ENCODE data around the gene SYN1. TPM values are rescaled to one million over a fixed set of nuclear protein-coding genes. Genes with fewer than 3 reads are reported as not detected.
"Not testable (repeated sequence)": the region's sequence is repeated elsewhere in the genome, so short reads cannot be mapped to it uniquely, and the experiment has no call there.

SYN1 gene
- total RNA-seq, 1 donor from 2014 or later: not detected

DNA sequence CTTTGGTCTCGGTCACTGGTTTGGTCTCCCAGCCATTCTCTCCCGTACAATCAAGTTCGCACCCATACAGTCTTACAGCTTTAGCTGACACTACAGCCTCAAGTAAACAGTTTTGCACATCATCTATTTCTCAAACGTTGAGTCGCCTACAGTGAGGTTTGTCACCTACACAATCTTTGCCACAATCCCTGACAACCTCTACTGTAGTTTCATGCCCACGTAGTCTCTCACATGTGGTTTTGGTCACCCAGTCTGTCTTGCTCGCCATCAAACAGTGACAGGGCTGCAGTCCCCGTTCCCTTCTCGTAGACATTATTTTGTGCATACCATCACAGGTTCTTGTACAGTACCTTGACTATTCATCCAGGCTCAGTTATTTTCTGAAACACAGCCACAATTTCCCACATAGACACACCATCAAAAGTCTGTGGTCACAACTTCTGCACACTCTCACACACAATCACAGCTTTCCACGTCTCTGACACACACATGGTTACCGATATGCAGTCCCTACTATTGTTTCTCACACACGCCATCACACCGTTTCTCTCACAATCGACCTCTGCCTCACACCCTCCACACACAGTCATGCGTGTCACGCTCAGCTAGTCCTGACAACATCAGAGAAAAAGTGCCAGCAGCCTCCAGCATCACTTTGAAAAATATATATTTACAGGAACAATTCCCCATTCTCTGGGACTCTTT, 15.4 kb upstream of the SYN1 start:
- no peak for DNase-seq (ENCODE audit: low spot score)

DNA sequence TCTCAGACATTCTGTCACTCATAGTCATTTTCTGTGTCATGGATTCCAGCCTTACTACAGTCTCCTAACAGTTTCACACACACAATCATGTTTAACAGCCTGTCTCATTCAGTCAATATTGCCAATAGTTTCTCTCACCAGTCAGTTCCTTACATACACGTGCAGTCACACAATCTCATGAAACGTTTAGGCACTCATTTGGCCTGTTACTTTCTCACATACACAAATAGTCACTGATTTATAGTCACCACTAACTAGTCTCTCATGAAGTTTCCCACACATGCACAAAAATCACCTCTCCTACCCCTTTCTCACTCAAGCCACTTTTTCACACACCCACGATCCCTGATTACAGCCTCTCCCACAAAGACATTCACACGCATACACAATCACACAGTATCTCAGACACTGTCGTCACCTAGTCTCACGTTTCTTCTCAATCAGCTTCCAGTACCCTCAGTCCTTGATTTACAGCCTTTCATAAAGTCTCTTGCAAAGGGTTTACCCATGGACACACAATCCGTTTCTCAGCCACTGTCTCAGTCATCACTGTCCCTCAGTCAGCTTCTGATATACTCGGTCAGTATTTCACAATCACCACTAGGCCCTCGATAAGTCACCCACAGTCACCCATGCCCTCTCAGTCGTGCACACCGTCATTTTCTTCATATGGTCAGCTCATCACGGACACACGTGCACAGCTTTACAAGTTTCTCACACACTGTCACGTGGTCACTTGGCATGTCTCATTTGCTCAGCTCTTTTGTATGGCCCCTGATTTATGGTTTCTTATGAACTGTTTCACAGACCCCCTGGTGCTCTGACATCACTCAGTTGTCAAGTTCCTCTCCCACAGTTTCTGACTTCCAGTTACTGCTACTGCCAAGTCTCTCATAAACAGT, 14.3 kb upstream of the SYN1 start:
- no peak for DNase-seq (ENCODE audit: low spot score)

DNA sequence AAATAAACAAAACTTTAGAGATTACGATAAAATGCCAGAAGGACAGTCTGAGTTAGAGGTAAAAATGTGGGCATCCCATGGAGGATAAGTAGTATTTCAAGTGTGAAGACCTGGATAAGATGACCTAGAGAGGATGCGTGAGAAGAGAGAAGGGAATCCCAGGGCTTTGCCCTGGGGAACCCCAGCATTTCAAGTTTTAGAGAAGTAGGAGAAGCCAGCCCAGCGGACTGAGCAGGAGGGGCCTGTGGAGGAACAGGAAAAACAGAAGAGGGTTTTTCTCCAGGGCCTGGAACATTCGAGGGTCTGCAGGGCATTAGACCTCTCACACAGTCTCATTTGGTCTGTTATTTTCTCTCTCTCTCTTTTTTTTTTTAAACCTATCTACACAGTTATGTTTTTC, 13.0 kb upstream of the SYN1 start:
- no peak for DNase-seq (ENCODE audit: low spot score)

DNA sequence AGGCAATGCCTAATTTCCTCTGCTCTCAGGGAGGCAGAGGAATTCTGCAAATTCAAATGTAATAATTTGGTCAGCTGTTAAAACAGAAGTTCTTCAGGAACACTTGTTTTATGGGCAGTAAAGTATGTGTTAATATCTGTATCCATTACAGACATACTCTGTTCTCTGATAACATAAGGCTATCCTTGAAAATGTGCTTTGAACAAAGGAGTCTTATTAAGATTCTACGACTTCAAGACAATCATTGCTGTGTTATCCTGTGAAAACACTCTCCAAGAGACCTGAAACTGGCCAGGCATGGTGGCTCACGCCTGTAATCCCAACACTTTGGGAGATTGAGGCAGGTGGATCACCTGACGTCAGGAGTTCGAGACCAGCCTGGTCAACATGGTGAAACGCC, 12.0 kb upstream of the SYN1 start:
- DNase-seq (ENCODE audit: low spot score): no peak

DNA sequence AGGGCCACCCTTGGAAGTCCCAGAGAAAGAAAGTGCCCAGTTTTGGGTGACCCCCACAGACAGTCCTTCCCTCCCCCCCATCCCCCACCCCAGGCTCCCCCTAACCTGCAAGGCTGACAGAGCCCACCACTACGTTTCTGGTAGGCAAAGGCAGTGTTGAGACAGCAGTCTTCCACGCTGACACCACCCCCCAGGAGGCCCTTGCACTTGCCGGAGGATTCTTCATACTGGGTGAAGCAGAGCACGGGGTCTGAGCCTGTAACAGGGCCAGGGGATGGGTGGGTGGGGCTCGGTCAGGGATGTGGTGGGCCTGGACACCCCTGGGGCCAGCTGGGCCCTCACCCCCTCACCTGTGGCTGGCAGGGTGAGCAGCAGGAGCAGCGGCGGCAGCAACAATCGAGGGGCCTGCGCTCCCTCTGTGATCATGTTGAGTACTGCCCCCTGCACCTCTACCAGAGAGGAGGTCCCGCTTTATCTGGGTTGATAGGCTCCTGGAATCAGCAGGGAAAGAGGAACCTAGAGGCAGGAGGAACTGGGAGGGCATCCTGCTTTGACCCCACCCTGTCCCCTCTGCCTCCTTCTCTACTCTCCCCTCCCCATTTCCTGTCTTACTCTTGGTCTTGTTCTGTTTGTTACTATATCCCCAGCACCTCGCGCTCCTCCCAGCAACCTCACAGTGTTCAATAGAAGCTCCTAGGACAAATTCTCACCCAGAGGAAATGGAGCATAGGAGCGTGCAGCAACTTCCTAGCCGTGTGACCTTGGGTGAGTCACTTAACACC, 10.0 kb upstream of the SYN1 start, which contains the start of gene CFP:
CFP (minus strand) TSS at position 512 of the 782 bp plus-strand sequence; CDS start at position 426, 86 bp downstream.
- DNase-seq (ENCODE audit: low spot score): no peak

DNA sequence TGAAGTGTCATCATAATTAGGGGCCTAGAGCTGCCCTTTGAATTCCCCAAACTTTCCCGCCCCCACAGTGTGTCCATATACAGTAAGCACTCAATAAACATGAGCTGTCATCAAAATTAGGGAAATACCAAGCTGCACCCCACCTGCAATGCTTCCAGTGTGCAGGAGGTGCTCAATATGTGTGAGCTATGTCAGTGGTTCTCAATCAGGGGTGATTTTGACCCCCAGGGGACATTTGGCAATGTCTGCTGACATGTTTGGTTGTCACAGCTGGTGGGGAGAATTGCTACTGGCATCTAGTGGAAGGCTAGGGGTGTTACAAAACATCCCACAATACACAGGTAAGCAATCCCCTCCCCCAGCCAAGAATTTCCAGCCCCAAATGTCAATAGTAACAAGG, 9.3 kb upstream of the SYN1 start:
- DNase-seq (ENCODE audit: low spot score): no peak

DNA sequence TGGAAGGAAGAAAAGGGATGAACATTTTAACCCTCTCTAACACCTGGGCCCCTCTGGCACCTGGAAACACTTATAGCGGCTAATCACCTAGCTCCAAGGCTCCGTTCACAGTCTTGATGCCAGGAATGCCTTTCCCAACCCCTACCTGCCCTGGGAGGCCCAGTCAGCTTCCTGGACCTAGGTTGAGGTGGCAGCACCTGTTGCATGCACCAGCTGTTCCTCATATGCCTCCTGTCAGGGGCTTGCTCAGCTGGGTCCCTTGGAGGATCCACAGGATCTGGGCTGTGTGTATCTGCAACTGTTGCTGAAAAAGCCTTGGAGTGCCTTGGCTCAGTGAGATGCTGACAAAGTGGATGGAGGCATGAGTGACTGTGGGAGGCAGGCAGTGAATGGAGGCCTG, 5.7 kb upstream of the SYN1 start:
- DNase-seq (ENCODE audit: low spot score): no peak

DNA sequence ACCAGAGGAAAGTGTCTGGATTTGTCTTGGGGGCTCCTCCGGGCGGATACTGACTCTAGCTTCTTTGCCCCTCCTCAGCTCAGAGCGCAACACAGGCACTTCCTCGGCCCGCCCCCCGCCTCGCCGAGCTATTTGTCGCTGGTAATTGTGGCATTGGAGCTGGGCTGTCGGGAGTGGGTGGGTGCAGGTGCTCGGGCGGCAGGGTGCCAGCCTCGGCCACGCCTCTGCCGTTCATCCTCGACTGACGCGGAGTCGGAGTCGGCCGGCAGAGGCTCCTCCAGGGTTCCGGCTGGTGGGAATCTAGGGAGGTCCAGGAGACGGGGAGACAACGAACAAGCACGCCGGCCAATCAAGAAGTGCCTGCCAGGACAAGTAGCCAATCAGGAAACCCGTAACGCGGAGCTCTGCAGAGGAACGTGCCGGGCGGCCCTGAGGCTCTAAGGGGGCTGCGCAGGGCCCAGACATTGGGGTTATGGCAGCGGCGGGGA, 3.9 kb upstream of the SYN1 start:
- no peak for DNase-seq (ENCODE audit: low spot score)

DNA sequence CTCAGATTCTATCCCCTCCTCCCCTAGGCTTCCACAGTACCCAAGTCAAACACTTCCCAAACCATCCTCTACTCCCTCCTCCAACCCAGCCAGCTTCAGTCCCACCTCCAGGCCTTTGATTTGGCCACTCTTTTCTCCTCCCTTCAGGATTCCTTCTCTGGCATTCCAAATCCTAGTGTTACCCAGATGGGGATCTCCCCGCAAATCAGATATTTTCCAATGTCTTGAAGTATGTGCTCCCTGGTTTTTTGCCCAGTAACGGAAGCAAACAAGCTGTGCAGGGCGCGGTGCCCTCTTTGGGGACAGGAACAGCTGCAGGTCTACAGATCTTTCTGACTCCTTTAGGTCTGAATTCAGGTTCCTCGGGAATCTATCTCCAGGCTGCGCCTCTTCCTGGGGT, 2.2 kb upstream of the SYN1 start:
- DNase-seq (ENCODE audit: low spot score): peak; percentile 43

DNA sequence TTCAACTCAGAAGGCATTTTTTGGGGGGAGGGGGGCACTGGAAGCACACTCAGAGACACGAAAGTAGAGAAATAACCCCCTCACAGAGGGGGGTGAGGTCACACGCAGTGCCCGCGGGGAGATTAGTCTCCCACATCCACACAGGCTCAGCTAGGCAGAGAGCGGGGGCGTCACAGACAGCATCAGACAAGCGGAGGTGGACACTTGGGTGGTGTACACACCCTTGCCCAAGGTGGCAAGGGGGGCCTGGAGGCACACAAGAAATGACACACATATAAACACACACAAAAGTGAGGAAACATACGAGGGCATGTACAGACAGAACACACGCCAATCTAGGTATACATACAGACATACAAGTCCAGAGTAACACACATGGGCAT, 637 bp upstream of the SYN1 start:
- peak; percentile 57 for DNase-seq (ENCODE audit: low spot score)

DNA sequence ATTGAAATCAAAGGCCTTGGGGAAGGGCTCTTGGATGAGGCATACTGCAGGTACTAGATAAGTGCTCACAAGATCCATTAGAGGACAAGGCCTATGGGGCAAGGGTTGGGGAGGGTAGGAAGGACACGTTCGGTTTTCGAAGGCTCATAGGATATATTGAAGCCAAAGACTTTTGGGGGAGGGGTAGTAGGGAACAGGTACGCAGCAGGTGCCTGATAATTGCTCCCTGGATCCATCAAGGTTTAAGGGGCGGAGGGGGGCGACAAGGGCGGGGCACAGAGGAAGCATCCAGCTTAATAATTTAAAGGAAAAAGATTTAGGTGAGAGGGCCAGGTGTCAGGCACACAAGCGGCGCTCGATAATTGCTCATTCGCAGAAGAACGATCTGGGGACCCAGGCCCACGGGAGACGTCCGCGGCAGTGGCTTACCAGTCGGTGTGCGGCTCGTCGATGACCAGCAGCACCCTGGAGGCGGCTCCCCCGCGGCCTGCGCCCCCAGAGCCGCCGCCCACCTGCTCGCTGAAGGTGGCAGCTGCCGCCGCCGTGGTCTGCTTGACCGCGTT, 653 bp downstream of the SYN1 start:
- DNase-seq (ENCODE audit: low spot score): peak; percentile 81

DNA sequence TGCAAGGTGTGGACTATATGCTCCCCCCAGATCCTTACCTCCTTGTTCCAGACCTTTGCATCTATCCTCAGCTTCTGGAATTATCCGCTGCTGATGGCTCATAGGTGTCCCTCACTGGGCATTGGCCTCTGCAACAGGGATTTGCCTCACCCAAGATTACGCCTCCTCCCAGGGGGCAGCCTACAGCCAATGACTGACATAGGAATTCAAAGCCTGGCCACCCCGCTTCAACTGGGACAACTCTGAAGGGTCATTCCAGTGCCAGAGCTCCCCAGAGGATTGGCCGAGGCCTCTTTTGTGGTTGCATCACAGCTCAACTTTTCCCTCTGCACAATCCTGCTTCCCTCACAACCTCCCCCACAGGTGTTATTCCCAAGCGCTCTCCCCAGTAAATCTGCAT, 5.0 kb downstream of the SYN1 start:
- DNase-seq (ENCODE audit: low spot score): peak; percentile 81

DNA sequence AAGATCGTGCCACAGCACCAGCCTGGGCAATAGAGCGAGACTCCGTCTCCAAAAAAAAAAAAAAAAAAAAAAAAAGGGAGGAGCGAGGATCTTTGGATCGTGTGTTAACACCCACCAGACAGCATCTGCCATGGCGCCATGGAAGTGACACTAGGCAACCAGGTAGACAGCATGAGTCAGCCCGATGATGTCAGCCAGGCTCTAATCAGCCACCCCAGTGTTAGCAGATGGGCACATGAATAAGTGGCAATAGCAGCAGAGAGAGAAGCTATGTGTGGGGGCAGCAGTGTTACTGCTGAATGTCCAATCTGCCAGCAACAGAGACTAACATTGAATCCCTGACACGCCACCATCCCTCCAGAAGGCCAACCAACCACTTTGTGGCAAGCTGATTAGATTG, 6.6 kb downstream of the SYN1 start:
- peak; percentile 28 for DNase-seq (ENCODE audit: low spot score)

DNA sequence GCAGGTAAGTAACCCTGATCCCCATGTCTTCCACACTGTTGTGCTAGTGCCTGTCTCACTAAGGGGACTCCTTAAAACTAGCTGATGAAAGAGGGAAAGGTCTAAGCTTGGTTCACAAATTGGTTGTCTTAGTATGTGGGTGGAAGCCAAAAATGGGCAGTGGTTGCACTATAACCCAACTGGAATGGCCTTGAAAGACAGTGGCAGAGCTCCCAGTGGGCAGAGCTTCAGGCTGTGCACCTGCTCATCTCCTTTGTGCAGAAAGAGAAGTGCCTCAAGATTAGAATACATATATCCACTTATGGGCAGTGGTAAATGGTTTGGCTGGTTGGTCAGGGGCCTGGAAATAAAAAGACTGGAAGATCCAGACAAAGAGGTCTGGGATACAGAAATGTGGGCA, 7.2 kb downstream of the SYN1 start:
- DNase-seq (ENCODE audit: low spot score): no peak

DNA sequence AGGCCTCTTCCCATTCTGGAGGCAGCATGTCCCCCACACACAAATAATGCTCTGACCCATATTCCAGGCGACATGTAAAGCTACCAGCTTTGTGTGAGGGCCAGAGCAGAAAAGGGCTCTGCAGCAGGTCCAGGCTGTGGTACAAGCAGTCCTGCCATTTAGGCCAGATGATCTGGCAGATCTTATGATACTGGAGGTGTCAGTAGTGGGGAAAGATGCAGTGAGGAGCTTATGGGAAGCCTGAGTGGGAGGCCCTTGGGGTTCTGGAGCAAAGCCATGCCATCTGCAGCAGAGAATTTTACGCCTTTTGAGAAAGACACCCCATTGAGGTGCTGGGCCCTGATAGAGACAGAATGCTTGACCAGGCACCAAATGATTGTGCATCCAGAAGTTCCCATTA, 7.7 kb downstream of the SYN1 start:
- DNase-seq (ENCODE audit: low spot score): peak; percentile 20

DNA sequence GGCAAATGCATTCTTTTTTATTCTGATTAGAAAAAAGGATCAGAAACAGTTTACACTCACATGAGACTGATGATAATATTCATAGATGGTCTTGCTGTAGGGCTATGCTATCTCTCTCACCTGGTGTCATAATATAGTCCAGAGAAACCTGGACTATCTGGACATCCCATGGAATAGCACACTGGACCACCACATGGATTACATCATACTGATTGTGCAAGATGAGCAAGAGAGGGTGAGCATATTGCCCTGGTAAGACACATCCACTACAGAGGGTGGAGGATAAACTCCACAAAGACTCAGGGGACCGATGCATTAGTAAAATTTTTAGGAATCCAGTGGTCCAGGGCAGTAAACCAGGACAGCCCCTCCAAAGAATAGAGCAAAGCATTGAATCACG, 8.2 kb downstream of the SYN1 start:
- DNase-seq (ENCODE audit: low spot score): no peak

DNA sequence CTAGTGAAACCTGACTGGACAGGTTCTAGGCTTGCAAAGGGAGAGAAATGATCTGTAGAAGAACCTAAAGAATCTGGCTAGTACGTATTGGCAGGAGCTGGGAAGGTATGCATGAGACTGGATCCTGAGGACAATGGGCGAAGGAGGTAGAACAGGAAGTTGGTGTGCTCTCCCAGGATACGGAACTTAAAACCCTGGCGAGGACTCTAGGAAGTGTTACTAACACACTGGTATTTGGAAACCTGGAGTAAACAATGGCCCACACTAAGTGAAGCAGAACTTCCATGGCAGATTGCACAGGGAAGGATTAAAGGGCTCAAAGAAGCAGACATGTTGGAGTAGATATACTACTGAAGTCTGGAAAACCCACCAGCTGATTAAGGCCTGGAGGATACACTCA, 9.1 kb downstream of the SYN1 start:
- no peak for DNase-seq (ENCODE audit: low spot score)

DNA sequence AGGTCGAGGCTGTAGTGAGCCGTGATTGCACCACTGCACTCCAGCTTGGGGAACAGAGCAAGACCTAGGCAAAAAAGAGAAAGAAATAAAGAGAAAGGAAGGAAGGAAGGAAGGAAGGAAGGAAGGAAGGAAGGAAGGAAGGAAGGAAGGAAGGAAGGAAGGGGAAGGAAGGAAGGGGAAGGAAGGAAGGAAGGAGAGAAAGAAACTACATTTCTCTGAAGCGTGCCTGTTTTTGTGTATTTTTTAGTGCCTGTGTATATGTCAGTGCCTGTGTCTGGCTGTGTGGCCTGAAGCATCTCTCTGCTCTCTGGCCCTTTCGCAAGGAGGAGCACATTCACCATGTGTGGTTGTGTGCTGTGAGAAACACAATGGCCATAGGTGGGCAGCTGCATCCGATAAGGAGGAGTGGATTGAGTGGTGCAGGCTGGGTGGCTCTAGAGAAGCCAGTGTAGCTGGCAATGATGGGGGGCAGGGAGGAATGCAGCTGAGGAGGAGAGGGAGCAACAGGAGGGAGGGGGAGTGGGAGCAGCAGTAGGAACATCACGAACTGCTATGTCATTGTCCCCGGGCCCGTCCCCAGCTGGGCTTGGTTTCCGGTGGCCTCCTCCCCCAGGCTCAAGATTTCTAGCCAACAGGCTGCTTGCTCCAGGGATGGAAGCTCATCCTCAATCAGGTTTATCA, 11.4 kb downstream of the SYN1 start:
- DNase-seq (ENCODE audit: low spot score): no peak

DNA sequence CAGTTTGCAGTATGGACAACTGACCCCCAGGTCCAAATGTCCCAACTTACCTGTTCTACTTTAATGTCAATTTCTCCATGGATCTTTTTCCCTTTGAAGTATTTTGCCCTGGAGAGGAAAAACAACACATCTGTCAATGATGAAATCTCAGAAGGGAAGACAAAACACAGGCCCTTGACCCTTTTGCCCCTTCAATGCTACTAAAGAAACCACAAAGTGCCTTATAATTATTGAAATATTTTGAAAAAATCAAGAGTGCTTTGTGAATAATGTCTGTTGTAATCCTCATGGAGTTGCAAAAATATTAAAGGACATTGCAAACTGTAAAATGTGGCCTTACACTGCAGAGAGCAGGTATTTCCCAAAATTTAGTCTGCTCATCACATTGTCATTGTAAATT, 12.6 kb downstream of the SYN1 start:
- DNase-seq (ENCODE audit: low spot score): no peak

DNA sequence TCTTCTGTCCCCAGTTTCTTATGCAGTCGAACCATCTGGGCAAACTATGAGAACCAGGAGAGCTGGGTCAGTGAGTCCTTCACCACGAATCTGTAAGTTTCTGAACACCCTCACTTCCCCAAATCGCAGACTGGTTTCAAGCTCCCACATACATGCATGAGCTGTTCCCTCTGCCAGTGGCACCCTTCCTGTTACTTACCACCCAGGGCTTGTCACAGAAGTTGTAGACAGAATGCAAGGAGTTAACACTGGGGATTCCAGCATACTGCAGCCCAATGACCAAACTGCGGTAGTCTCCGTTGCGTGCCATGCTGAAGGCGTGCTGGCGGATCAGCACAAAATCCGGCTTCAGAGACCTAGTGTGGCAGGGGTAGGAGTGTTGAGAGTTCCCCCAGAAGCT, 14.6 kb downstream of the SYN1 start:
- no peak for DNase-seq (ENCODE audit: low spot score)

DNA sequence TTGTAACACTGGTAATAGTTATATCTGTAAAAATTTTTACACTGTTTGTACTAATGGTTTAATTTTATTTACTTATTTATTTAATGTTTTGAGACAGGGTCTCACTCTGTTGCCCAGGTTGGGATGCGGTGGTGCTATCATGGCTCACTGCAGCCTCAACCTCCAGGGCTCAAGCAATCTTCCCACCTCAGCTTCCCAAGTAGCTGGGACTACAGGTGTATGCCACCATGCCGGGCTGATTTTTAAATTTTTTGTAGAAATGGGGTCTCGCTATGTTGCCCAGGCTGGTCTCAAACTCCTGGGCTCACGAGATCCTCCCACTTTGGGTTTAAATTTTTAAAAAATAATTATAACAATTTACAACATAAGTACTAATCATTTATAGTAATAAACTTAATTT, 16.5 kb downstream of the SYN1 start:
- DNase-seq (ENCODE audit: low spot score): not testable (repeated sequence)

All from mesenteric fat pad (tissue), 1 donor.